H9 (cell line): ENCODE data around the gene INPP5F. TPM values are rescaled to one million over a fixed set of nuclear protein-coding genes. Genes with fewer than 3 reads are reported as not detected.

Experiments used
- DNase-seq: peaks from one replicate; pipeline ENCODE4 v3.0.0-alpha.2; 2017
- H2AFZ ChIP-seq: one replicate; pipeline ENCODE4 v1.6.1; 2013; ENCODE audit warnings: mild to moderate bottlenecking, low read length, control low read depth, moderate library complexity
- H2AK5ac ChIP-seq: 2 replicates; pipeline ENCODE4 v1.6.1; 2013; ENCODE audit warnings: low read length, control low read depth, mixed read lengths; ENCODE audit not compliant: insufficient read length
- H2BK120ac ChIP-seq: one replicate; pipeline ENCODE4 v1.6.1; 2013; ENCODE audit warnings: low read depth, mild to moderate bottlenecking, low read length, control low read depth, inconsistent platforms; ENCODE audit not compliant: poor library complexity, severe bottlenecking
- H2BK12ac ChIP-seq: 2 replicates; pipeline ENCODE4 v1.6.1; 2013; ENCODE audit warnings: low read length, control low read depth, mixed read lengths, low read depth; ENCODE audit not compliant: insufficient read length
- H2BK15ac ChIP-seq: 2 replicates; pipeline ENCODE4 v1.6.1; 2013; ENCODE audit warnings: low read depth, low read length, control low read depth
- H2BK20ac ChIP-seq: one replicate; pipeline ENCODE4 v1.6.1; 2013; ENCODE audit warnings: low read depth, mild to moderate bottlenecking, low read length, control low read depth, inconsistent platforms; ENCODE audit not compliant: poor library complexity, severe bottlenecking
- H2BK5ac ChIP-seq: 2 replicates; pipeline ENCODE4 v1.6.1; 2013; ENCODE audit warnings: low read length, control low read depth, mixed read lengths; ENCODE audit not compliant: insufficient read length
- H3K14ac ChIP-seq: 2 replicates; pipeline ENCODE4 v1.6.1; 2013; ENCODE audit warnings: low read length, control low read depth; ENCODE audit not compliant: insufficient read depth
- H3K18ac ChIP-seq: 2 replicates; pipeline ENCODE4 v1.6.1; 2013; ENCODE audit warnings: low read depth, mild to moderate bottlenecking, mixed read lengths, low read length, control low read depth; ENCODE audit not compliant: insufficient read length
- H3K23ac ChIP-seq: 2 replicates; pipeline ENCODE4 v1.6.1; 2013; ENCODE audit warnings: low read length, control low read depth, mixed read lengths, low read depth; ENCODE audit not compliant: insufficient read length
- H3K23me2 ChIP-seq: 2 replicates; pipeline ENCODE4 v1.6.1; 2013; ENCODE audit warnings: low read depth, mild to moderate bottlenecking, mixed read lengths, low read length, control low read depth; ENCODE audit not compliant: insufficient read length, poor library complexity, severe bottlenecking
- H3K27ac ChIP-seq: 2 replicates; pipeline ENCODE4 v1.5.1; 2013; ENCODE audit warnings: low read length, control low read depth, mixed read lengths, low read depth; ENCODE audit not compliant: insufficient read length
- H3K27me3 ChIP-seq: 2 replicates; pipeline ENCODE4 v1.6.1; 2013; ENCODE audit warnings: low read length, control low read depth, inconsistent platforms; ENCODE audit not compliant: insufficient read depth
- H3K4ac ChIP-seq: 2 replicates; pipeline ENCODE4 v1.6.1; 2013; ENCODE audit warnings: low read depth, mild to moderate bottlenecking, control low read depth, inconsistent platforms, low read length, moderate library complexity
- H3K4me1 ChIP-seq: 2 replicates; pipeline ENCODE4 v1.6.1; 2013; ENCODE audit warnings: low read length, control low read depth, inconsistent platforms; ENCODE audit not compliant: insufficient read depth
- H3K4me2 ChIP-seq: 2 replicates; pipeline ENCODE4 v1.6.1; 2013; ENCODE audit warnings: low read length, control low read depth, mixed read lengths; ENCODE audit not compliant: insufficient read length, insufficient read depth
- H3K56ac ChIP-seq: 2 replicates; pipeline ENCODE4 v1.6.1; 2013; ENCODE audit warnings: low read depth, mild to moderate bottlenecking, mixed read lengths, low read length, control low read depth; ENCODE audit not compliant: insufficient read length
- H3K79me1 ChIP-seq: 2 replicates; pipeline ENCODE4 v1.6.1; 2013; ENCODE audit warnings: low read depth, mild to moderate bottlenecking, moderate library complexity, low read length, control low read depth, inconsistent platforms; ENCODE audit not compliant: insufficient read depth, poor library complexity, severe bottlenecking
- H3K79me2 ChIP-seq: 2 replicates; pipeline ENCODE4 v1.6.1; 2013; ENCODE audit warnings: low read length, control low read depth, inconsistent platforms; ENCODE audit not compliant: insufficient read depth
- H3K9ac ChIP-seq: 2 replicates; pipeline ENCODE4 v1.6.1; 2013; ENCODE audit warnings: low read length, control low read depth, mixed read lengths; ENCODE audit not compliant: insufficient read length; ENCODE audit errors: extremely low read depth
- H3K9me3 ChIP-seq: one replicate; pipeline ENCODE4 v1.6.1; 2013; ENCODE audit warnings: low read depth, low read length, inconsistent platforms; ENCODE audit not compliant: control insufficient read depth
- H3T11ph ChIP-seq: one replicate; pipeline ENCODE4 v1.6.1; 2013; ENCODE audit warnings: mild to moderate bottlenecking, low read length, control low read depth, inconsistent platforms
- H4K20me1 ChIP-seq: one replicate; pipeline ENCODE4 v1.6.1; 2013; ENCODE audit not compliant: control insufficient read depth, insufficient read length, insufficient read depth
- H4K5ac ChIP-seq: 2 replicates; pipeline ENCODE4 v1.6.1; 2013; ENCODE audit warnings: low read depth, mild to moderate bottlenecking, mixed read lengths, low read length, control low read depth; ENCODE audit not compliant: insufficient read length
- H4K8ac ChIP-seq: replicated peaks from 2 replicates; pipeline ENCODE4 v1.6.1; 2013; ENCODE audit warnings: low read length, control low read depth, mixed read lengths, low read depth; ENCODE audit not compliant: insufficient read length
- H4K91ac ChIP-seq: 2 replicates; pipeline ENCODE4 v1.6.1; 2013; ENCODE audit warnings: low read depth, mild to moderate bottlenecking, moderate library complexity, mixed read lengths, low read length, control low read depth; ENCODE audit not compliant: insufficient read length
- H3K27ac Mint-ChIP-seq, 3 experiments: 2 replicates in 2 of 3; 3 replicates in 1 of 3; pipeline ENCODE4 v1.8.0; 2020 to 2021; ENCODE audit warnings: mixed read lengths in 3 of 3, mild to moderate bottlenecking in 1 of 3, moderate library complexity in 1 of 3
- H3K27me3 Mint-ChIP-seq: 2 replicates; pipeline ENCODE4 v1.8.0; 2021; ENCODE audit warnings: low read depth, mild to moderate bottlenecking, moderate library complexity, mixed read lengths
- H3K36me3 Mint-ChIP-seq, 3 experiments: 2 replicates in 2 of 3; 3 replicates in 1 of 3; pipeline ENCODE4 v1.8.0; 2020 to 2021; ENCODE audit warnings: low read depth in 3 of 3, mixed read lengths in 3 of 3; ENCODE audit not compliant: insufficient read depth in 1 of 3
- H3K4me1 Mint-ChIP-seq, 2 experiments: 2 replicates each; pipeline ENCODE4 v1.8.0; 2020; ENCODE audit warnings: mixed read lengths in 2 of 2
- H3K4me3 Mint-ChIP-seq, 2 experiments: 2 replicates in 1 of 2; 3 replicates in 1 of 2; pipeline ENCODE4 v1.8.0; 2020 to 2021; ENCODE audit warnings: mild to moderate bottlenecking in 2 of 2, mixed read lengths in 2 of 2, moderate library complexity in 1 of 2
- H3K9me3 Mint-ChIP-seq, 2 experiments: 2 replicates in 1 of 2; 3 replicates in 1 of 2; pipeline ENCODE4 v1.8.0; 2020; ENCODE audit warnings: mild to moderate bottlenecking in 2 of 2, mixed read lengths in 2 of 2, moderate library complexity in 1 of 2
- WGBS: extraction: QIAGEN DNeasy Blood & Tissue Kit; methylation state at CpG from one replicate; pipeline ENCODE4 v1.1.7; 2013; ENCODE audit warnings: missing lambda C conversion rate, low lambda C conversion rate, mixed read lengths; ENCODE audit not compliant: insufficient read length; ENCODE audit errors: extremely low coverage; 5-methylcytosine and 5-hydroxymethylcytosine counted together
- total RNA-seq: library from RNA; stranded (reverse); gene quantifications from 2 replicates; pipeline ENCODE4 v1.2.1, GENCODE V29; 2021
- TF ChIP-seq, protein P1 (sequence below): fragments of 200-600 bp; sonication (generic); conservative IDR thresholded peaks from 3 replicates; pipeline ENCODE4 v1.8.0; 2021; ENCODE audit warnings: antibody characterized with exemption, mild to moderate bottlenecking

INPP5F gene
- total RNA-seq, 1 experiment from 2014 or later, result 108 TPM

DNA sequence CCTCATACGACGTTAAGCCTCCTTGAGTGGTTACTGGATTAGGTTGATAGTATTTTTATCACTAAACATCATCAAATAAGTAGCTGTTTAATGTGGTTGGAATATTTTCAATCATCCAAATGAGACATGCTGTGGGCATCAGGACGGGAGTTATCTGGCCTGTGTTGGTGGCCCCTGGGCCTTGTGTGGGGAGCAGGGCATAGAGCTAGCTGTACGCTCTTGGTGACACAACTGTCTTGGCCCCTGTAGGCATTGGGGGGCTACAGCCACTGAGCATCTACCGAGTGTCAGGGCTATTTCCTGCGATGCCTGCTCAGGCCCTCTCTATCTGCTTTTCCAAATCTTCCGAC lies 46.4 kb upstream of the INPP5F start:
- no peak overlapping the region for H3T11ph ChIP-seq
- no peak overlapping the region for H4K91ac ChIP-seq
- H3K9me3 ChIP-seq, result no peaks in the 10 kb centered on the region
- no peaks in the 10 kb centered on the region for H3K4me1 ChIP-seq
- Mint-ChIP-seq H3K27me3 (no peaks in the 10 kb centered on the region; the same call in 1 of the 2 replicates), H3K27ac (no peak overlapping the region), H3K9me3 (peaks cover 4 to 6% of the 10 kb centered on the region in 2 experiments; a peak in 4 of 5 replicates), H3K4me1 (no peaks in the 10 kb centered on the region; a peak in 1 of 4 replicates), H3K4me3 (no peak overlapping the region), H3K36me3 (peaks cover 6 to 19% (median 18%) of the 10 kb centered on the region in 3 experiments; a peak in 6 of 7 replicates)
- no peaks in the 10 kb centered on the region for H3K79me1 ChIP-seq
- H4K5ac ChIP-seq, result no peak overlapping the region
- H2AFZ ChIP-seq, result no peak overlapping the region
- TF ChIP-seq, protein P1, sequence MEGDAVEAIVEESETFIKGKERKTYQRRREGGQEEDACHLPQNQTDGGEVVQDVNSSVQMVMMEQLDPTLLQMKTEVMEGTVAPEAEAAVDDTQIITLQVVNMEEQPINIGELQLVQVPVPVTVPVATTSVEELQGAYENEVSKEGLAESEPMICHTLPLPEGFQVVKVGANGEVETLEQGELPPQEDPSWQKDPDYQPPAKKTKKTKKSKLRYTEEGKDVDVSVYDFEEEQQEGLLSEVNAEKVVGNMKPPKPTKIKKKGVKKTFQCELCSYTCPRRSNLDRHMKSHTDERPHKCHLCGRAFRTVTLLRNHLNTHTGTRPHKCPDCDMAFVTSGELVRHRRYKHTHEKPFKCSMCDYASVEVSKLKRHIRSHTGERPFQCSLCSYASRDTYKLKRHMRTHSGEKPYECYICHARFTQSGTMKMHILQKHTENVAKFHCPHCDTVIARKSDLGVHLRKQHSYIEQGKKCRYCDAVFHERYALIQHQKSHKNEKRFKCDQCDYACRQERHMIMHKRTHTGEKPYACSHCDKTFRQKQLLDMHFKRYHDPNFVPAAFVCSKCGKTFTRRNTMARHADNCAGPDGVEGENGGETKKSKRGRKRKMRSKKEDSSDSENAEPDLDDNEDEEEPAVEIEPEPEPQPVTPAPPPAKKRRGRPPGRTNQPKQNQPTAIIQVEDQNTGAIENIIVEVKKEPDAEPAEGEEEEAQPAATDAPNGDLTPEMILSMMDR, result no peak
- H3K14ac ChIP-seq, result no peak overlapping the region; the same call in 1 of the 2 replicates
- H3K9ac ChIP-seq, result no peak overlapping the region
- no peak overlapping the region for H3K23ac ChIP-seq
- no peak overlapping the region for H3K4me2 ChIP-seq
- H3K18ac ChIP-seq, result no peak overlapping the region
- no CpG with 5 or more reads among the region's 7 CpGs for WGBS
- H3K23me2 ChIP-seq, result no peaks in the 10 kb centered on the region
- H4K20me1 ChIP-seq, result no peaks in the 10 kb centered on the region
- H3K27ac ChIP-seq, result no peak overlapping the region
- H3K27me3 ChIP-seq, result no peaks in the 10 kb centered on the region
- no peak overlapping the region for H4K8ac ChIP-seq
- H2BK15ac ChIP-seq, result no peak overlapping the region
- no peak overlapping the region for H3K56ac ChIP-seq
- H2BK120ac ChIP-seq, result no peak overlapping the region
- no peak overlapping the region for H2BK5ac ChIP-seq
- no peak overlapping the region for H3K4ac ChIP-seq
- H3K79me2 ChIP-seq, result no peaks in the 10 kb centered on the region
- no peak overlapping the region for H2BK20ac ChIP-seq
- H2BK12ac ChIP-seq, result no peak overlapping the region
- no peak overlapping the region for H2AK5ac ChIP-seq
- no peak for DNase-seq
